ENCODE data around the gene SLC16A10. TPM values are rescaled to one million over a fixed set of nuclear protein-coding genes. Genes with fewer than 3 reads are reported as not detected.

Gene SLC16A10
- total RNA-seq, 5 donors from 2014 or later (not counting 1 experiment from before 2014, with no cell fraction given) = 10.2 to 16.5 (median 14.3) TPM

- no CpG with 5 or more reads among the region's 2 CpGs for WGBS (ENCODE audit: insufficient coverage)
- H3K27ac ChIP-seq (ENCODE audit: low read length) = no peak overlapping the region
- POLR2A ChIA-PET = interaction anchor here in 1 of 2 donors (0.9 kb wide), 1 partner anchor 164 kb away, joined by 3 read pairs; no protein-coding TSS in a partner anchor
Observed at GRCh38 chr6:111208933-111209332, 121.6 kb downstream of the SLC16A10 start.

GRCh38 chr6:111210194-111210728 is 123.0 kb downstream of the SLC16A10 start:
- ATAC-seq (replicated peaks in 1 of 4) (peak; percentile 64 to 80 (median 71)), DNase-seq (peak in 15 of 35 experiments; percentile 1 to 75 (median 6))
- no peak overlapping the region for H3K4me3 Mint-ChIP-seq
- H3K4me3 ChIP-seq (ENCODE audit: control insufficient read depth in 1 of 2, extremely low read depth in 1 of 2, low read length in 1 of 2) = no peak overlapping the region
- H3K27me3 ChIP-seq (replicated peaks in 1 of 2; ENCODE audit: control insufficient read depth in 2 of 2, extremely low read depth in 1 of 2, insufficient read depth in 2 of 2, low read length in 1 of 2) = no peaks in the 10 kb centered on the region
- POLR2A ChIA-PET = interaction anchor here in 1 of 2 donors (0.7 kb wide), 1 partner anchor 268 kb away, joined by 3 read pairs; no protein-coding TSS in a partner anchor
- peaks cover 0 to 13% (median 0%) of the 10 kb centered on the region in 3 donors for H3K4me1 Mint-ChIP-seq
- no peaks in the 10 kb centered on the region for H3K9me3 Mint-ChIP-seq
- no peak overlapping the region for H3K27ac Mint-ChIP-seq
- CTCF ChIA-PET = interaction anchor here (0.5 to 4.0 kb wide), 10 partner anchors 51 to 659 kb away, joined by 3 to 41 read pairs (median 4); no protein-coding TSS in a partner anchor
- H3K9me3 ChIP-seq = no peaks in the 10 kb centered on the region
- H3K27ac ChIP-seq (ENCODE audit: low read length) = no peak overlapping the region
- peaks cover 0 to 4% of the 10 kb centered on the region in 2 donors for H3K36me3 ChIP-seq (ENCODE audit: control insufficient read depth in 2 of 2, extremely low read depth in 1 of 2, insufficient read depth in 1 of 2, low read length in 1 of 2)
- H3K36me3 Mint-ChIP-seq = peaks cover 2% of the 10 kb centered on the region
- no peaks in the 10 kb centered on the region for H3K4me1 ChIP-seq (ENCODE audit: control insufficient read depth in 1 of 2, extremely low read depth in 1 of 2, insufficient read depth in 2 of 2, low read length in 2 of 2)
- no peaks in the 10 kb centered on the region for H3K27me3 Mint-ChIP-seq
- WGBS (ENCODE audit: insufficient coverage) = 33% methylated on average over 1 of the region's 1 CpG

More at GRCh38 chr6:111208933-111209332, 121.6 kb downstream of the SLC16A10 start:
- Mint-ChIP-seq H3K36me3 (peaks cover 2% of the 10 kb centered on the region), H3K9me3 (no peaks in the 10 kb centered on the region), H3K4me3 (no peak overlapping the region), H3K4me1 (peaks cover 0 to 13% (median 0%) of the 10 kb centered on the region in 3 donors), H3K27ac (no peak overlapping the region), H3K27me3 (no peaks in the 10 kb centered on the region)
- ATAC-seq (replicated peaks in 1 of 4) (no peak), DNase-seq (no peak)
- H3K4me1 ChIP-seq (ENCODE audit: control insufficient read depth in 1 of 2, extremely low read depth in 1 of 2, insufficient read depth in 2 of 2, low read length in 2 of 2) = no peaks in the 10 kb centered on the region
- no peak overlapping the region for H3K4me3 ChIP-seq (ENCODE audit: control insufficient read depth in 1 of 2, extremely low read depth in 1 of 2, low read length in 1 of 2)
- CTCF ChIA-PET = interaction anchor here (0.5 to 4.0 kb wide), 11 partner anchors 43 to 1056 kb away, joined by 3 to 41 read pairs (median 4); no protein-coding TSS in a partner anchor
- H3K9me3 ChIP-seq = no peaks in the 10 kb centered on the region
- no peaks in the 10 kb centered on the region for H3K27me3 ChIP-seq (replicated peaks in 1 of 2; ENCODE audit: control insufficient read depth in 2 of 2, extremely low read depth in 1 of 2, insufficient read depth in 2 of 2, low read length in 1 of 2)
- no peaks in the 10 kb centered on the region for H3K36me3 ChIP-seq (ENCODE audit: control insufficient read depth in 2 of 2, extremely low read depth in 1 of 2, insufficient read depth in 1 of 2, low read length in 1 of 2)

GRCh38 chr6:111211411-111212030 is 124.2 kb downstream of the SLC16A10 start:
- H3K36me3 Mint-ChIP-seq = peaks cover 2% of the 10 kb centered on the region
- Histone ChIP-seq H3K27me3 (replicated peaks in 1 of 2; ENCODE audit: control insufficient read depth in 2 of 2, extremely low read depth in 1 of 2, insufficient read depth in 2 of 2, low read length in 1 of 2) (no peaks in the 10 kb centered on the region), H3K36me3 (ENCODE audit: control insufficient read depth in 2 of 2, extremely low read depth in 1 of 2, insufficient read depth in 1 of 2, low read length in 1 of 2) (peaks cover 0 to 4% of the 10 kb centered on the region in 2 donors), H3K4me3 (ENCODE audit: control insufficient read depth in 1 of 2, extremely low read depth in 1 of 2, low read length in 1 of 2) (no peak overlapping the region), H3K9me3 (no peaks in the 10 kb centered on the region), H3K27ac (ENCODE audit: low read length) (no peak overlapping the region), H3K4me1 (ENCODE audit: control insufficient read depth in 1 of 2, extremely low read depth in 1 of 2, insufficient read depth in 2 of 2, low read length in 2 of 2) (no peaks in the 10 kb centered on the region)
- POLR2A ChIA-PET = no interaction called here
- H3K27ac Mint-ChIP-seq = no peak overlapping the region
- WGBS (ENCODE audit: insufficient coverage) = 89% methylated on average over 5 of the region's 6 CpGs
- no peaks in the 10 kb centered on the region for H3K27me3 Mint-ChIP-seq
- DNase-seq (no peak), ATAC-seq (replicated peaks in 1 of 4) (no peak)
- CTCF ChIA-PET = no interaction called here
- H3K4me3 Mint-ChIP-seq = no peak overlapping the region
- H3K9me3 Mint-ChIP-seq = no peaks in the 10 kb centered on the region
- H3K4me1 Mint-ChIP-seq = peaks cover 0 to 13% (median 0%) of the 10 kb centered on the region in 3 donors

- no peak overlapping the region for H3K27ac Mint-ChIP-seq
- DNase-seq (no peak), ATAC-seq (replicated peaks in 1 of 4) (no peak)
- Histone ChIP-seq H3K27me3 (replicated peaks in 1 of 2; ENCODE audit: control insufficient read depth in 2 of 2, extremely low read depth in 1 of 2, insufficient read depth in 2 of 2, low read length in 1 of 2) (no peaks in the 10 kb centered on the region), H3K9me3 (no peaks in the 10 kb centered on the region), H3K4me1 (ENCODE audit: control insufficient read depth in 1 of 2, extremely low read depth in 1 of 2, insufficient read depth in 2 of 2, low read length in 2 of 2) (no peaks in the 10 kb centered on the region), H3K27ac (ENCODE audit: low read length) (no peak overlapping the region), H3K4me3 (ENCODE audit: control insufficient read depth in 1 of 2, extremely low read depth in 1 of 2, low read length in 1 of 2) (no peak overlapping the region), H3K36me3 (ENCODE audit: control insufficient read depth in 2 of 2, extremely low read depth in 1 of 2, insufficient read depth in 1 of 2, low read length in 1 of 2) (peaks cover 0 to 4% of the 10 kb centered on the region in 2 donors)
- no peaks in the 10 kb centered on the region for H3K9me3 Mint-ChIP-seq
- CTCF ChIA-PET = interaction anchor here (0.6 to 1.8 kb wide), 9 partner anchors 11 to 524 kb away, joined by 3 to 10 read pairs (median 4); no protein-coding TSS in a partner anchor
- H3K36me3 Mint-ChIP-seq = peaks cover 2% of the 10 kb centered on the region
- peaks cover 0 to 13% (median 0%) of the 10 kb centered on the region in 3 donors for H3K4me1 Mint-ChIP-seq
- WGBS (ENCODE audit: insufficient coverage) = no CpG with 5 or more reads among the region's 3 CpGs
- POLR2A ChIA-PET = no interaction called here
- no peaks in the 10 kb centered on the region for H3K27me3 Mint-ChIP-seq
- H3K4me3 Mint-ChIP-seq = no peak overlapping the region
Observed at GRCh38 chr6:111212625-111213024, 125.3 kb downstream of the SLC16A10 start.

GRCh38 chr6:111215131-111215530 is 127.8 kb downstream of the SLC16A10 start:
- POLR2A ChIA-PET = no interaction called here
- H3K9me3 ChIP-seq = no peaks in the 10 kb centered on the region
- peaks cover 0 to 5% (median 0%) of the 10 kb centered on the region in 3 donors for H3K4me1 Mint-ChIP-seq
- H3K4me1 ChIP-seq (ENCODE audit: control insufficient read depth in 1 of 2, extremely low read depth in 1 of 2, insufficient read depth in 2 of 2, low read length in 2 of 2) = no peaks in the 10 kb centered on the region
- no peaks in the 10 kb centered on the region for H3K27me3 ChIP-seq (replicated peaks in 1 of 2; ENCODE audit: control insufficient read depth in 2 of 2, extremely low read depth in 1 of 2, insufficient read depth in 2 of 2, low read length in 1 of 2)
- H3K36me3 Mint-ChIP-seq = peaks cover 2% of the 10 kb centered on the region
- WGBS (ENCODE audit: insufficient coverage) = no CpG with 5 or more reads among the region's 1 CpG
- no peak for ATAC-seq (replicated peaks in 1 of 4)
- H3K27me3 Mint-ChIP-seq = no peaks in the 10 kb centered on the region
- H3K4me3 ChIP-seq (ENCODE audit: control insufficient read depth in 1 of 2, extremely low read depth in 1 of 2, low read length in 1 of 2) = no peak overlapping the region
- peaks cover 0 to 4% of the 10 kb centered on the region in 2 donors for H3K36me3 ChIP-seq (ENCODE audit: control insufficient read depth in 2 of 2, extremely low read depth in 1 of 2, insufficient read depth in 1 of 2, low read length in 1 of 2)
- CTCF ChIA-PET = interaction anchor here in 1 of 2 donors (0.6 kb wide), 1 partner anchor 510 kb away, joined by 5 read pairs; no protein-coding TSS in a partner anchor
- H3K9me3 Mint-ChIP-seq = no peaks in the 10 kb centered on the region
- DNase-seq = no peak
- H3K4me3 Mint-ChIP-seq = no peak overlapping the region
- H3K27ac Mint-ChIP-seq = no peak overlapping the region
- no peak overlapping the region for H3K27ac ChIP-seq (ENCODE audit: low read length)

- Histone ChIP-seq H3K9me3 (no peaks in the 10 kb centered on the region), H3K4me1 (ENCODE audit: control insufficient read depth in 1 of 2, extremely low read depth in 1 of 2, insufficient read depth in 2 of 2, low read length in 2 of 2) (no peaks in the 10 kb centered on the region), H3K27ac (ENCODE audit: low read length) (no peak overlapping the region), H3K4me3 (ENCODE audit: control insufficient read depth in 1 of 2, extremely low read depth in 1 of 2, low read length in 1 of 2) (no peak overlapping the region), H3K27me3 (replicated peaks in 1 of 2; ENCODE audit: control insufficient read depth in 2 of 2, extremely low read depth in 1 of 2, insufficient read depth in 2 of 2, low read length in 1 of 2) (no peaks in the 10 kb centered on the region), H3K36me3 (ENCODE audit: control insufficient read depth in 2 of 2, extremely low read depth in 1 of 2, insufficient read depth in 1 of 2, low read length in 1 of 2) (no peaks in the 10 kb centered on the region)
- Mint-ChIP-seq H3K4me3 (no peak overlapping the region), H3K36me3 (no peaks in the 10 kb centered on the region), H3K27ac (no peak overlapping the region), H3K9me3 (no peaks in the 10 kb centered on the region), H3K4me1 (no peaks in the 10 kb centered on the region), H3K27me3 (no peaks in the 10 kb centered on the region)
- POLR2A ChIA-PET = no interaction called here
- CTCF ChIA-PET = interaction anchor here (0.6 to 0.7 kb wide), 3 partner anchors 11 to 208 kb away, joined by 3 read pairs; no protein-coding TSS in a partner anchor
- DNase-seq (no peak), ATAC-seq (replicated peaks in 1 of 4) (no peak)
- WGBS (ENCODE audit: insufficient coverage) = 100% methylated on average over 2 of the region's 6 CpGs
Observed at GRCh38 chr6:111219785-111220184, 132.5 kb downstream of the SLC16A10 start.

All from T-cell (primary cell).